ENCODE data around the gene METTL9.

GRCh38 chr16:21683184-21683583 is 83.8 kb downstream of the METTL9 start:
- no peak for TF ChIP-seq CTCF (IDR thresholded peaks at IDR 0.05)
- no peak for TF ChIP-seq POLR2A (IDR thresholded peaks at IDR 0.05)

Data from uterus (tissue), 2 donors.